CD4-positive, alpha-beta T cell treated with Interleukin-2 at 100 ng/mL for 4 hours (primary cell): ENCODE data around the gene ANKRD6.

Source experiments
- DNase-seq: peaks from one replicate; pipeline ENCODE4 v3.0.0-alpha.2; 2020; ENCODE audit warnings: low spot score

The ANKRD6 gene

GRCh38 chr6:89471287-89471867 is 38.4 kb downstream of the ANKRD6 start:
- DNase-seq, result no peak

- no peak for DNase-seq
Observed at GRCh38 chr6:89475101-89475500, 42.1 kb downstream of the ANKRD6 start.

DNA sequence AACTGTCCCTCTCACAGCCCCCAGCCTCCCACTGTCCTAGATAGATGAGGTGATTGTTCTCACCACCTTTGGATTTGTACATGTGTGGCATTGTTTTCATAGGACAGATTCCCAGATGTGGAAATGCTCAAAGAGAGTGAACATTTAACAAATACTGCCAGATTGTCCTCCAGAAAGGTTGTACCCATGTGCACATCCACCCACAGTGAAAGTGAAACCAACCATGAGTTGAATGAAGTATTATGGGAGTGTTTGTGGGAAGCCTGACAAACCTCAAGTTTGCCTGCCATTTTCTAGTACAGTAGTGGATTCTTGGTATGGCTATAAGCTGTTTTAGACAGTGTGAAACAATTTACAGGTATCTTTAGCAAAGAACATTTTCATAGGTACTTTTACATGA is 42.7 kb downstream of the ANKRD6 start:
- peak; percentile 26 for DNase-seq

GRCh38 chr6:89479897-89480296 is 46.9 kb downstream of the ANKRD6 start:
- no peak for DNase-seq

DNA sequence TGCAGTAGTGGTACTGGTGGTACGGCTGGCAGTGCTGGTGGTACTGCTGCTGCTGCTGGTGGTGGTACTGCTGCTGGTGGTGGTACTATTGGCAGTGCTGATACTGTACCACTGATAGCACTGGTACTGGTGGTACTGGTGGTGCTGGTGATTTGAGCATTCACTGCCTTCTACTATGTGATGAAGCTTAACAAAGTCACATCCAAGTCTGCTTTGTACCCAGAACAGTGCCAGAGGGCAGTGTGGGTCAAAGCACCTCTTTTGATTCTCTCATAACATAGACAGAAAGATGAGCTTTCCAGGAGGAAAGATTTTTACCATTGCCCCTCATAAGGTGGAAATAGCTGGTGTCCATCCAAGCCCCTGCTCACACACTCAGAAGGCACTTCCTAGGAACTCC is 48.7 kb downstream of the ANKRD6 start:
- DNase-seq, result no peak

DNA sequence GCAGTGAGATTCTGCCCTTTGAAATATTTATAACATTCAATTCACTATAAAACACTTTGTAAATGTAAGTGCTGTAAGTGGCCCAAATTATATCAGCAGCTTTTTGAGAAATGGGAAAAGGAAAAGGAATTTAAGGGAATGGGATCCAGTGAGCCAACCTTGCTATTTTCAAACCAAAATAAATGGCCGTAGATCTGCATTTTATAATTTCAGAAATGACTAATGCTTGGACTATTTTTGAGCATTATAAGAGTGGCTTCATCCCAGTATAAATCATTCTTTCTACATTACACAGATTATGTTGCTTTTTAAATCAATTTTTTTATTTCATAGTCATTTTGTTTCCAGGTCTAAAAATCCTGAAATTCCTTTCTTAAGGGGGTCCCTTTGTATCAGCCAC is 49.2 kb downstream of the ANKRD6 start:
- DNase-seq, result no peak

- no peak for DNase-seq
Observed at GRCh38 chr6:89483111-89483720, 50.3 kb downstream of the ANKRD6 start.

DNA sequence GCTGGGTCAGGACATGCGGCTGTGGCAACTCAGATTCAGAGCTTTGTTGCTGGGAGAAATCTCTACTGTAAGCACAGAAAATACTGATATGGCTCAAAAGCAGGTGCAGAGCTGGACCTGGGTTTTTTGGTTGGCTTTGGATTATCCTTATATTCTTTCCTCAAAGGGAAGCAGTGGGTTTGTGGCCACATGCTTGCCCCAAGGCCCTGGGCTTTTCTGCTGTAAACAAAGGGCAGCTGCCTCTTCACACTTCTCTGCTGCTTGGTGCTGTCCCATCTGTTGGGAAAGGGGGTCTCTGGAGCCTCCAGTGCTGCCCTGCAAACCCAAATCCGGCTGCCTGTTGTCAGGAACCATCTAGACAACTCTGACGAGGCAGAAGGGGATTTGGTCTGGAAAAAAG is 52.4 kb downstream of the ANKRD6 start:
- no peak for DNase-seq

DNA sequence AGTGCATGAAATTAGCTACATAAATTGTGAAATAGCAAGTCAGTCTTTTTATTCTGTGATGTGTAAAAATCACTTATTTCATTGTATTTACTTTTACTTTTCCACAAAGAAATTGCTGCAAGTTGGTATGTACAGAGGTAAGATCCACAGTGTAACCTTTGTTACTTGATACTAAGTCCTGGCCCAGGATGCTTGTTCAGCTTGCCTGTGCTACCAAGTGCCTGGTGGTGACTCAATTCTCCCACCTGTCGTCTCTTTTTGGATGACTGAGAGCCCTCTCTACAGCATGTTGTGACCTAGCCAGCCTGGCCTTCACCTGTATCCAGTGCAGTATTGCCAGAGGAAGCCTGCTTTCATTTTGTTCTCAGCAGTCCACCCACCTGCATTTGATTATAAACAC is 54.9 kb downstream of the ANKRD6 start:
- no peak for DNase-seq

DNA sequence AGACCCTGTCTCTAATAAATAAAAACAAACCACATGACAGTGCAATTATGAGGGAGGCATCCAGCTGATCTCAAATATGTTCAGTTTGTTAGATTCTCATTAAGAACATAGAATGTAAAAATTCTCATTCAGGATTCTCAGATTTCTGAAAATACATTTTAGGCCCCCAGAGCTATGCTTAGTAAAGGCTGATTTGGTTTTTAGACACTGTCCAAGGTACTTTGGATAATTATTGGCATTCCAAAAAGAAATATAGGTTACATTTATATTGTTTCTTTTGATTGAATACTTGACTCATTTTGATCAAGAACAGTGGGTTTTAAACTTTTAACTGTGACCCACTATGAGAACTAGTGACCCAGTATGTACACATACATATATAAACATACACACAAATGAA is 55.5 kb downstream of the ANKRD6 start:
- no peak for DNase-seq

GRCh38 chr6:89489078-89489477 is 56.1 kb downstream of the ANKRD6 start:
- no peak for DNase-seq

GRCh38 chr6:89492025-89492640 is 59.2 kb downstream of the ANKRD6 start:
- DNase-seq, result no peak

DNA sequence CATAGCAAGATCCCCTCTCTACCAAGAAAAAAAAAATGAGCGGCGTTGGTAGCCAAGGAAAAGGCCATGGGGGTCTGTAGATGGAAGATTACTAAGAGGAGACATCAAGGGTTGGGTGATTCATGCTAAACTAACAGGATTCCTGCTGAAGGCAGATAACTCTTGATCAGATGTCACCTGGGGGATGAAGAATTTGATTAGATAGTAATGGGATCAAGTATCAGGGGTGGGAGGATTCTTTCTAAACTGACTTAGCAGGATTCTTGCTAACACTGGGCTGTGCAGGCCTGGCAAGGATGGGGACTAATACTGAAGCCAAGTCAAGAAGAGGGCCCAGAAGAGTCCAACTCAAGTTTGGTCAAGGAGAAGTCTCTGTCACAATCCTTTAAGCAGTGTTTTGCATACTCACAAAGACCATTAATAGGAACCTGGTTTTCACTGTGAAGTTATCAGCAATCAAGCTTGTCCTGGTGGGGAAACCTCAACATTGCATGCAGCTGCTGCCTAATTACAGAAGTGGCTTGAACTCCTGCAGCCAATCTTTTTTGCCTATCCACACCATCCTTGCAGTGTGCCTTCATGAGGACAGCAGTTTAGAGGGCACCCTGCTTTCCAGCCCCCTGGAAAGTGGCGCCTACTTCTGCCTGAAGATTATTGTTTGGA is 61.3 kb downstream of the ANKRD6 start:
- no peak for DNase-seq

GRCh38 chr6:89495961-89496535 is 63.1 kb downstream of the ANKRD6 start:
- DNase-seq, result no peak

DNA sequence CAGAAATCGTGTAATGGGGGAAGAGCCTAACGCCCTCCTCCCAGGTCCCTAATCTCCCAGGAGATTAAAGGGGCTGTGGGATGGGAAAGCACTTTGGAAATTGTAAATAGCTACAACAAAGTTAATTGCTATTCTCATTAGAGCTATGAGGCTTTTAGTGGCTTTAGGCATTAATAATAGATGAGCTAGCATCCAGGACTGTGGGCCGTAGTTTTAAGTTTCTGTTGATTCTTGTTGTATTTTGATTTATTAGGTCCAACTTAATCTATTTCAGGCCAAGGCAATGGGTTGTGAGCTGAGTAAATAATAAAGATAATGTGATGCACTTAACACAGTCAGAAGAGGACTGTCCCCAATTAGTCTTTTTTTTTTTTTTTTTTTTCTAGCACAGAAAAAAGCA is 67.7 kb downstream of the ANKRD6 start:
- no peak for DNase-seq

DNA sequence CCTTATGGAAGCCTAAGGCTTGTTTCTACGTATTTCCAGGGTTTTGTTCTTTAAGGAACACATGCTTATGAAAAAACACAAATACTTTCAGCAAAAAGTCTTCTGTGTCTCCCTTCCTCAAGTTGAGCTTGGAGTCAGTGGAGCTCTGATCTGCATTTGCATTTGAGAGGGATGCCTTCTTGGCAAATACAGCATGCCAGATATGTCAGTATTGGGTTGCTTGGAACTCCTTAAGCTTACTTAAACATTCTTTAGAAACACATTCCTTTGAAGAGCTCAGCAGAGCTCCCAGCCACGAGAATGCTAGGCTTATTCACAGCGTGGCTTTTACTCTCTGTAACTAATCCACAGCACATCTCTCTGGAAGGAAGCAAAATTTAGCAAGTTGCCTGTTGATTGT is 68.3 kb downstream of the ANKRD6 start:
- DNase-seq, result no peak

GRCh38 chr6:89501753-89502152 is 68.8 kb downstream of the ANKRD6 start:
- DNase-seq, result no peak

DNA sequence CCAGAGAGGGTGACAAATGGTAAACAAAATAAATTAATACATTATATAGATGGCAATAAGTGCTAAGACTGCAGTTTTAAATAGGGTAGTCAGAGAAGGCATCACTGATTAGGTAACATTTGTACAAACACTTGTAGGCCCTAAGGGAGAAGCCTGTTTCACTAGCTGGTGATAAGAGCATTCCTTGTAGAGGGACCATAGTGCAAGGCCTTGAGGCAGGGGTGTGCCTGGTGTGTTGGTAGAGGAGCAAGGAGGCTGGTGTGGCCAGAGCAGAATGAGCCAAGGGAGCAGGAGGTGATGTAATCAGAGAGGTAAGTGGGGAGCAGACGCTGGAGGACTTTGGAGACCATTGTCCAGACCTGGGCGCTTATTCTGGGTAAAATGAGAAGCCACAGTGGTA is 70.7 kb downstream of the ANKRD6 start:
- DNase-seq, result no peak

DNA sequence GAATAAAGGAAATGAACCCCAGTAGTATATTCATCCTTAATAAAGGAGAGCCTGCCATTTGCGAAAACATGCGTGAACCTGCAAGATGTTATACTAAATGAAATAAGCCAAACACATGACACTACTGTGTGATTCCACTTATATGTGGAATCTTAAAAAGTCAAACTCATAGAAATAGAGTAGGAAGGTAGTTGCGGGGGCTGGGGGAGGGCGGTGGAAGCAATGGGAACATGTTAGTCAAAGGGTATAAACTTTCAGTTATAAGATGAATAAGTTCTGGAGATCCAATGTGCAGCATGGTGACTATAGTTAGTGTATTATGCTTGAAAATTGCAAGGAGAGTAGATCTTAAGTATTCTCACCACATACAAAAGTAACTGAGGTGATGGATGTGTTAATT is 72.9 kb downstream of the ANKRD6 start:
- DNase-seq, result no peak

DNA sequence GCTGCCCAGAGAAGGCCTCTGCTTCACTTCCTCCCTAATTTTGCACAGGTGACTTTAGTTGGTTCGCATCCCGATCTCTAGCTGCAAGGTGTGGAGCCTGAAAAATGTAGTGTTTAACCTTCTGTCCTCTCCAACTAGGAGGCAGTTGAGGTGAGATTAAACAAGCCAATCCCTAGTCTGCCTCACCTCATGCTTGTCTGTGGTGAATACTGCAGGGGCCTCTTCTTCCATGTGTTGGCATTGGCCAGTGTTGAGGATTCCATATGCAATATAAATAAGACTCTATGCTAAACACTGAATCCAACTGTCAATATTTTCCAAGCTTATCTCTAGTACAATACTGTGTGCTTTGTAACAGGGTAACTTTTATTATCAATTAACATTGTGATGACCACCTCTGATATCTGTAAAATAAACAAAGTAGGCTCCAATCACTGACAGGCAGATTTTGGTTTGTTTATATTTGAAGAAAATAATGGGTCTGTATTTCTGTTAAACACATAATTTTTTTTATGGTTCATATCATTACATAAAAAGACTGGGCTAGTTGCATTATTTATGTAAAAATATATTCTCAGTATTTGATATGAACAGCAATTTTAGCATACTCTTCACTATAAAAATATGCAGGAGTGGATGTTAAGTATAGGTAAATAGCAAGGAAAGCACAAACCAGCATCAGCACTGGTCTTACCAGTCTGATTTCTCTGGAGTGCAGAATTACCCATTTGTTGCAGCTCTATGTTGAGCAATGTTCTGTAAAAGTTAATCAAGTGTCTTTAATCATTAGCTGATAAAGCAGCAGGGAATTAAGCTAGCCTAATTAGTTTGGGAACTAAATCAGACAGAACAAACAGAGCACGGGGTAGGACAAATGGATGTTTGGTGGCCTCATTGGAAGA is 74.0 kb downstream of the ANKRD6 start:
- DNase-seq, result no peak

DNA sequence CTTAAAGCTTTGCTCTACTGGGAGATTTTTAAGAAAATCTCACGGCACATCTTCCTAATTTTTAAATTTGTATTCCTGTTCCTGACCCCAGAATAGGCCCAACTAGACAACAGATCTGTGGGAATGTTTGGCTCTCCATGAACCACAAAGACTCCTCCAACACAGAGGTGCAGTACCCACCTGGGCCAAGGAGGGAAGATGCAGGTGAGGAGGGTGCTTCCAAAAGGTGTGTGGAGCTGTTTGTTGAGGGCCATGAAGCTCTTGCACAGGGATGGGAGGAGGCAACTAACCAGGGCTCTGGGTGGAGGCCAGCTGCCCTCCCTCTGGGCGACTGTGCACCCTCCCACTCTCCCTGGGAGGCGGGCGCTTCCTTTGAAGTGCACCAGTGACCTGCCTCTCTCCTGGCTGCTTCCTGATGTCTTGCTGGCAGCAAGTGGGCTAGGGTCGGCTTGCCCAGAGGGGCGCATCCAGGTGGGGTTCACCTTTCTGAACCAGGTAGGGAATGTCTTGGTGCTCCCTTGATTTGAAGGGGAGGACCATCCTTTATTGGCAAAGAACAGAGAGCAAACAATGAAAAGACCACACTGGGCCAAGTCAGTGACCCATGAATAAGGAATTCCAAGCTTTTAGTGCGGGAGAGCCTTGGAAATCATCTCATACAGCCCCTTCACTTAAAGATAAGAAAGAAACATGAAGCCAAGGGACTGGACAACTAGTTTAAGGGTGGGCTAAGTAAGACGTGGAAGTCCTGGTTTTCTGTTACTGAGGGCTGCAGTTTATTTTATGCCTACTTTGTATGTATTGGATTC is 76.0 kb downstream of the ANKRD6 start:
- DNase-seq, result no peak
